Uterus (tissue), 4 donors: Measurements from ENCODE around the gene SYNGAP1. TPM values are rescaled to one million over a fixed set of nuclear protein-coding genes. Genes with fewer than 3 reads are reported as not detected.

Source experiments
- DNase-seq, 2 donors: peaks; one replicate each; pipeline ENCODE4 v3.0.0-alpha.2; 2019 to 2020
- H3K27ac ChIP-seq, 2 donors: fragments of 200-600 bp; sonication (generic); 1 replicate in 1 of 2; 2 replicates in 1 of 2; pipeline ENCODE4 v1.5.1; 2016 to 2018
- H3K27me3 ChIP-seq, 2 donors: fragments of 200-600 bp; sonication (generic); one replicate each; pipeline ENCODE4 v1.5.1; 2018 to 2019; ENCODE audit warnings: control low read depth in 1 of 2
- H3K36me3 ChIP-seq, 2 donors: fragments of 200-600 bp; sonication (generic); one replicate each; pipeline ENCODE4 v1.5.1; 2019; ENCODE audit warnings: control low read depth in 1 of 2
- H3K4me1 ChIP-seq, 2 donors: fragments of 200-600 bp; sonication (generic); one replicate each; pipeline ENCODE4 v1.5.1; 2018 to 2019; ENCODE audit warnings: control low read depth in 1 of 2
- H3K4me3 ChIP-seq, 2 donors: fragments of 200-600 bp; sonication (generic); 1 replicate in 1 of 2; 2 replicates in 1 of 2; pipeline ENCODE4 v1.5.1; 2018 to 2019; ENCODE audit warnings: mild to moderate bottlenecking in 1 of 2
- H3K9me3 ChIP-seq, 2 donors: fragments of 200-600 bp; sonication (generic); one replicate each; pipeline ENCODE4 v1.5.1; 2019; ENCODE audit warnings: control low read depth in 1 of 2
- CTCF ChIP-seq, 4 experiments: fragments of 200-600 bp in 2 of 4; fragments of 450-650 bp in 2 of 4; sonication (generic) in 2 of 4; IDR thresholded peaks; one replicate each; pipeline ENCODE4 v1.5.1; 2016 to 2019; ENCODE audit warnings: antibody characterized with exemption in 4 of 4, mild to moderate bottlenecking in 2 of 4, moderate library complexity in 1 of 4
- POLR2A ChIP-seq, 2 donors: fragments of 450-650 bp; IDR thresholded peaks; one replicate each; pipeline ENCODE4 v1.6.1; 2016; ENCODE audit warnings: antibody characterized with exemption in 2 of 2, mild to moderate bottlenecking in 1 of 2, moderate library complexity in 1 of 2
- intact Hi-C: fragments of 100-400 bp; cut with DNase I; formaldehyde crosslinking; loops from one replicate; pipeline ENCODE4 v1.15.1; 2023; ENCODE audit warnings: low total_unique reads
- total RNA-seq, 4 donors: library from RNA; depleted of rRNA in 3 of 4; stranded (reverse); fragments of >200 nt in 3 of 4; gene quantifications; one replicate each; pipeline versions ENCODE4 v1.1.0 to v1.2.4, GENCODE V29; 2014 to 2023
- donor health status: DM: yes; HTN: yes; CAD: no.

The SYNGAP1 gene
- total RNA-seq, 4 donors from 2014 or later = 11.5 to 67.6 (median 14.4) TPM

- Histone ChIP-seq H3K27ac (peak overlapping the region; percentile 97 to 99), H3K4me1 (peaks cover 4 to 8% of the 10 kb centered on the region in 2 donors), H3K4me3 (peak overlapping the region in 1 of 2 donors; percentile 84), H3K27me3 (no peaks in the 10 kb centered on the region), H3K36me3 (no peaks in the 10 kb centered on the region), H3K9me3 (no peaks in the 10 kb centered on the region)
- TF ChIP-seq CTCF (IDR thresholded peaks at IDR 0.05) (no peak), POLR2A (IDR thresholded peaks at IDR 0.05) (no peak)
- no peak for DNase-seq
- intact Hi-C loops = no loop called here
Measured at GRCh38 chr6:33412140-33413009, 7.5 kb upstream of the SYNGAP1 start.

GRCh38 chr6:33413241-33414120, 6.4 kb upstream of the SYNGAP1 start:
- intact Hi-C loops = no loop called here
- Histone ChIP-seq H3K36me3 (no peaks in the 10 kb centered on the region), H3K27ac (no peak overlapping the region), H3K4me1 (peaks cover 4 to 8% of the 10 kb centered on the region in 2 donors), H3K9me3 (no peaks in the 10 kb centered on the region), H3K4me3 (no peak overlapping the region), H3K27me3 (no peaks in the 10 kb centered on the region)
- no peak for DNase-seq
- no peak for TF ChIP-seq POLR2A (IDR thresholded peaks at IDR 0.05)

- H3K9me3 ChIP-seq = no peaks in the 10 kb centered on the region
- H3K27me3 ChIP-seq = no peaks in the 10 kb centered on the region
- no peak for TF ChIP-seq CTCF (IDR thresholded peaks at IDR 0.05)
- TF ChIP-seq POLR2A (IDR thresholded peaks at IDR 0.05) = no peak
- H3K36me3 ChIP-seq = no peaks in the 10 kb centered on the region
- no peak for DNase-seq
- H3K4me1 ChIP-seq = peaks cover 12 to 14% of the 10 kb centered on the region in 2 donors
- no peak overlapping the region for H3K27ac ChIP-seq
- intact Hi-C loops = no loop called here
- H3K4me3 ChIP-seq = no peak overlapping the region
Measured at GRCh38 chr6:33414592-33415271, 5.1 kb upstream of the SYNGAP1 start.

GRCh38 chr6:33415831-33416230, 4.0 kb upstream of the SYNGAP1 start:
- H3K4me3 ChIP-seq = no peak overlapping the region
- peak overlapping the region; percentile 87 to 99 for H3K27ac ChIP-seq
- no peak for DNase-seq
- no peaks in the 10 kb centered on the region for H3K9me3 ChIP-seq
- peaks cover 12 to 14% of the 10 kb centered on the region in 2 donors for H3K4me1 ChIP-seq
- no peaks in the 10 kb centered on the region for H3K27me3 ChIP-seq
- no peaks in the 10 kb centered on the region for H3K36me3 ChIP-seq
- intact Hi-C loops = no loop called here
- TF ChIP-seq CTCF (IDR thresholded peaks at IDR 0.05) (no peak), POLR2A (IDR thresholded peaks at IDR 0.05) (no peak)

GRCh38 chr6:33416386-33417127, 3.3 kb upstream of the SYNGAP1 start:
- TF ChIP-seq POLR2A (IDR thresholded peaks at IDR 0.05) (no peak), CTCF (IDR thresholded peaks at IDR 0.05) (no peak)
- intact Hi-C loops = no loop called here

More at GRCh38 chr6:33416386-33417127, 3.3 kb upstream of the SYNGAP1 start:
- no peak for DNase-seq
- no peaks in the 10 kb centered on the region for H3K27me3 ChIP-seq
- H3K4me1 ChIP-seq = peaks cover 12 to 14% of the 10 kb centered on the region in 2 donors
- H3K36me3 ChIP-seq = no peaks in the 10 kb centered on the region
- H3K4me3 ChIP-seq = peak overlapping the region; percentile 45 to 63
- H3K27ac ChIP-seq = peak overlapping the region; percentile 87 to 99
- H3K9me3 ChIP-seq = no peaks in the 10 kb centered on the region
